Measurements from ENCODE around the gene GABRB1. TPM values are rescaled to one million over a fixed set of nuclear protein-coding genes. Genes with fewer than 3 reads are reported as not detected.
A peak's percentile ranks its signal among the peaks of the same experiment; 100 is the strongest.

GABRB1 gene
- total and polyA plus RNA-seq, 8 donors, result 0.17 to 0.48 (median 0.32) TPM; not detected in 4

DNA sequence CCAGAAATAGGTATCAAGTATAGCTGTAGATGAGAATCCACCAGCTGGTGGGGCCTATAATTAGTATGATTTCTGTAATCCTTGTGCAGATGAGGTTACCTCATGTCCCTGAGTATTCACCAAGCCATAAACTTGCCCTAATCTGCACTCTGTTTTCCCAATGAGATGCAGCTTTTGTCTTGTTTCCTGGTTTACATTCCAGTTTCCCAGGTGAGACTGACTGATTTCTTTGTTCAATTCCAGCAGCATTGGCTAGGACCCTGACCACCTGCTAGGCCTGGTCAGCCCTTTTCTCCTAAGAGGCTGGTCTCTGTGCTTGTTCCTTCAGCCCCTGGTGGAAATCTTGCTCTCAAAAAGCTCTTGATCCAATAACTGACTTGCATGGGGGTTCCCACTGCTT lies 44.6 kb downstream of the GABRB1 start:
- intact Hi-C loops (cut with DNase I), result no loop called here
- DNase-seq (no peak), ATAC-seq (no peak)
- TF ChIP-seq, protein P1, sequence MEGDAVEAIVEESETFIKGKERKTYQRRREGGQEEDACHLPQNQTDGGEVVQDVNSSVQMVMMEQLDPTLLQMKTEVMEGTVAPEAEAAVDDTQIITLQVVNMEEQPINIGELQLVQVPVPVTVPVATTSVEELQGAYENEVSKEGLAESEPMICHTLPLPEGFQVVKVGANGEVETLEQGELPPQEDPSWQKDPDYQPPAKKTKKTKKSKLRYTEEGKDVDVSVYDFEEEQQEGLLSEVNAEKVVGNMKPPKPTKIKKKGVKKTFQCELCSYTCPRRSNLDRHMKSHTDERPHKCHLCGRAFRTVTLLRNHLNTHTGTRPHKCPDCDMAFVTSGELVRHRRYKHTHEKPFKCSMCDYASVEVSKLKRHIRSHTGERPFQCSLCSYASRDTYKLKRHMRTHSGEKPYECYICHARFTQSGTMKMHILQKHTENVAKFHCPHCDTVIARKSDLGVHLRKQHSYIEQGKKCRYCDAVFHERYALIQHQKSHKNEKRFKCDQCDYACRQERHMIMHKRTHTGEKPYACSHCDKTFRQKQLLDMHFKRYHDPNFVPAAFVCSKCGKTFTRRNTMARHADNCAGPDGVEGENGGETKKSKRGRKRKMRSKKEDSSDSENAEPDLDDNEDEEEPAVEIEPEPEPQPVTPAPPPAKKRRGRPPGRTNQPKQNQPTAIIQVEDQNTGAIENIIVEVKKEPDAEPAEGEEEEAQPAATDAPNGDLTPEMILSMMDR (IDR thresholded peaks at IDR 0.05), result no peak
- Histone ChIP-seq H3K4me1 (no peaks in the 10 kb centered on the region), H3K27me3 (no peaks in the 10 kb centered on the region), H3K27ac (no peak overlapping the region), H3K4me3 (no peak overlapping the region), H3K9me3 (no peaks in the 10 kb centered on the region), H3K36me3 (no peaks in the 10 kb centered on the region)

DNA sequence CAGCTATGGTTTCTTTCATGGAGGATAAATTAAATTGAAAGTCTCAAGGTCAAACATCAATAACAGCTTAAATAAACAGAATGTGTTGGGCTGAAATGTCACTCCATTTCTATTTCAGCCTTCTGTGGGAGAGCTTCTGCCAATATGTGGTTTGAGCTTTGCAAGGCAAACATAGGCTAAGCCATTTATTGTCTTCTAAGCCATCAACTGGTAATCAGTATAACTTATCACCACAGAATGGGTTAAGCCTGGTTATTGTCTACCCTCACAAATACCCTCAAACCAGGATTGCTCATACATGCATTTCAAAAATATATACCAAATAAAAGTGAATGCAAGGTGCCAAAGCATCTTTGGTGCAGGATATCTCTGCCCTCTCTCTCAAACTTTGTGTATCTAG lies 52.7 kb downstream of the GABRB1 start:
- no peaks in the 10 kb centered on the region for H3K36me3 ChIP-seq
- no peak overlapping the region for H3K27ac ChIP-seq
- no peaks in the 10 kb centered on the region for H3K4me1 ChIP-seq
- intact Hi-C loops (cut with DNase I), result no loop called here
- H3K27me3 ChIP-seq, result no peaks in the 10 kb centered on the region
- DNase-seq (no peak), ATAC-seq (no peak)
- H3K9me3 ChIP-seq, result no peaks in the 10 kb centered on the region
- no peak overlapping the region for H3K4me3 ChIP-seq
- TF ChIP-seq, protein P1 (IDR thresholded peaks at IDR 0.05), result no peak

DNA sequence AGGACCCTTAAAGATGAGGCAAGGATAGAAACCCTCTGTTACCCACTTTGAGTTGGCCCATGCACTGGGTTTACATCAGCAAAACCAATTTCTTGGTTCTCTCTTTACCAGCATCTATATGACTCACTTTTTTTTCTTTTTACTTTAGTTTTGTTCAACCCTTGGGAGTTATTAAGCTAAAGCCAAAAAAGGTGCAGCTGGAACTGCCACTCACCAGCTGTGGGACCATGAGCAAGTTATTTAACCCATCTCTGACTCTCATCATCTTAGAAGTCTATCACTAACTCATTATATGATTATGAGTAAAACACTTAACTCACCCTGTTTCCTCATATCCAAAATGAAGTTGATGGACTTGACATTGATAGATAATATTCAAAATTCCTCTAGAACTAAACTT lies 53.4 kb downstream of the GABRB1 start:
- H3K9me3 ChIP-seq, result no peaks in the 10 kb centered on the region
- no peaks in the 10 kb centered on the region for H3K36me3 ChIP-seq
- TF ChIP-seq, protein P1 (IDR thresholded peaks at IDR 0.05), result no peak
- intact Hi-C loops (cut with DNase I), result no loop called here
- H3K4me1 ChIP-seq, result no peaks in the 10 kb centered on the region
- ATAC-seq, result no peak
- no peak overlapping the region for H3K27ac ChIP-seq
- H3K4me3 ChIP-seq, result no peak overlapping the region
- no peak for DNase-seq
- H3K27me3 ChIP-seq, result no peaks in the 10 kb centered on the region

DNA sequence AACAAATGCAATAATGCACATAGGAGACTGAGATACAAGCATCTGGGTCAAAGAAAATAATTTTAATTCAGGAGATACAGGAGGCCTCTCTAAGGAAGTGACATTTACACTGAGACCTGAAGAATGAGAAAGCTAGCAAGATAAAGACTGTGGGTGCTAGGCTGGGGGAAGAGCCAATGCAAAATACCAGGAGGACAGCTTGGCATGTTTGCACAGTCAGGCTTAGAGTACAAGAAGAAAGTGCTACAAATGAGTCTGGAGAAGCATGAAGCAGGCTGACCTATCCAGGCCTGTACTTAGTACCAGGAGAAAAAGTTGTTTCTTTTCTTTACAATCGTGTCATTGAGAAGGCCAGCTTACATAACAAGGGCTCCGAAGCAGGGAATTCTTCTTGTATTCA lies 56.9 kb downstream of the GABRB1 start:
- DNase-seq (no peak), ATAC-seq (peak; percentile 41)

DNA sequence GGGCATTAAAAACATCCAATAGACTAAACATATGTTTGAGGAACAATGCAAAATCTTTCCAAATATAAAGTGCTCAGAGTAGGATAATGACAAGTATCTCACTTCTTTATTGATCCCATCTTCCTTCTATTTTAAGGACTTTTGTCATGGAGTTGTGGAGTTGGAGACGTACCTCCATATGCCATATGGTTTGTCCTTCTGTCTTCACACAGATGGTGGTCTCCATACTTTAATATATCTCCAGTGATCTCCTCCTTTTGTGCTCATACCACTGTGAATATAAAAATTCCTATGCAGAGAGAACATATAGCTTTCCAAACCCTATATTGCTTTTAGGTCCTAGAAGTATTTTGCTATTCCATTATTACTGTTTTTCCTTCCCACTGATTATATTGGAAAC lies 64.5 kb downstream of the GABRB1 start:
- intact Hi-C loops (cut with DNase I), result no loop called here
- DNase-seq (no peak), ATAC-seq (no peak)
- H3K27ac ChIP-seq, result no peak overlapping the region
- no peaks in the 10 kb centered on the region for H3K27me3 ChIP-seq
- TF ChIP-seq, protein P1 (IDR thresholded peaks at IDR 0.05), result no peak
- H3K4me3 ChIP-seq, result no peak overlapping the region
- no peaks in the 10 kb centered on the region for H3K4me1 ChIP-seq
- no peaks in the 10 kb centered on the region for H3K9me3 ChIP-seq
- H3K36me3 ChIP-seq, result no peaks in the 10 kb centered on the region

More for the DNA sequence above, 56.9 kb downstream of the GABRB1 start:
- no peaks in the 10 kb centered on the region for H3K9me3 ChIP-seq
- no peaks in the 10 kb centered on the region for H3K27me3 ChIP-seq
- no peaks in the 10 kb centered on the region for H3K4me1 ChIP-seq
- TF ChIP-seq, protein P1 (IDR thresholded peaks at IDR 0.05), result no peak
- H3K4me3 ChIP-seq, result no peak overlapping the region
- no peak overlapping the region for H3K27ac ChIP-seq
- intact Hi-C loops (cut with DNase I), result no loop called here
- H3K36me3 ChIP-seq, result no peaks in the 10 kb centered on the region

All from left lung (tissue), 10 donors.